K562 (cell line): Measurements from ENCODE around the gene CHN1. TPM values are rescaled to one million over a fixed set of nuclear protein-coding genes. Genes with fewer than 3 reads are reported as not detected.

Experiments used
- ARNT ChIP-seq, 2 experiments: fragments of 450-650 bp; IDR thresholded peaks; 2 replicates each; pipeline ENCODE4 v1.6.1; 2016; ENCODE audit warnings: mild to moderate bottlenecking in 1 of 2
- BHLHE40 ChIP-seq: IDR thresholded peaks from 2 replicates; pipeline ENCODE4 v1.6.1; 2011; ENCODE audit warnings: low read length, improper control_type of control experiment
- CHD7 ChIP-seq: fragments of 200-600 bp; sonication (generic); IDR thresholded peaks from one replicate; pipeline ENCODE4 v1.6.1; 2012; ENCODE audit warnings: mild to moderate bottlenecking, low read depth, low read length, inconsistent platforms
- DIDO1 ChIP-seq: fragments of 450-650 bp; IDR thresholded peaks from 2 replicates; pipeline ENCODE4 v1.6.1; 2016; ENCODE audit warnings: low read depth, missing biosample characterization, missing genetic modification characterization
- FOSL1 ChIP-seq: fragments of 200-800 bp; sonication (Bioruptor generic); conservative IDR thresholded peaks from 2 replicates; pipeline ENCODE4 v1.6.1; 2016; ENCODE audit warnings: missing genetic modification characterization, missing compliant biosample characterization
- SMAD4 ChIP-seq: fragments of 250-450 bp; sonication (Bioruptor Pico); conservative IDR thresholded peaks from 2 replicates; pipeline ENCODE4 v1.8.0; 2021; ENCODE audit warnings: inconsistent platforms, mild to moderate bottlenecking, moderate library complexity
- ZNF12 ChIP-seq: sonication (generic); formaldehyde crosslinking; IDR thresholded peaks from 2 replicates; pipeline ENCODE4 v1.4.0; 2020; ENCODE audit warnings: mild to moderate bottlenecking, missing genetic modification reagents
- ZNF232 ChIP-seq: sonication (generic); formaldehyde crosslinking; IDR thresholded peaks from 2 replicates; pipeline ENCODE4 v1.8.0; 2022; ENCODE audit warnings: mild to moderate bottlenecking, missing genetic modification reagents
- polyA plus RNA-seq, 8 experiments: library from polyadenylated mRNA; depleted of rRNA in 4 of 8; stranded (reverse) in 5 of 8; unstranded in 3 of 8; fragments of >200 nt; fragmentation: Nextera tagmentation in 2 of 8; fragmentation: Illumina TruSeq in 1 of 8; extraction: Ambion mirVana in 2 of 8; extraction: Trizol in 1 of 8; gene quantifications; 2 replicates each; pipeline versions ENCODE4 v1.2.1 to v1.2.3, GENCODE V29; 2011 to 2014; ENCODE audit warnings: inconsistent platforms in 1 of 8, missing spikeins in 1 of 8
- total RNA-seq, 7 experiments: library from RNA; depleted of rRNA in 6 of 7; stranded (reverse); fragments of >200 nt in 6 of 7; fragmentation: Illumina TruSeq in 2 of 7; extraction: Trizol in 2 of 7; gene quantifications; 2 replicates each; pipeline versions ENCODE4 v1.2.1 to v1.2.3, GENCODE V29; 2011 to 2021; ENCODE audit warnings: low replicate concordance in 1 of 7

Gene CHN1
- total and polyA plus RNA-seq, 9 of the 15 experiments (the other 6 are each of a cell fraction or from before 2014, with no cell fraction given): 0.17 to 2.0 (median 0.87) TPM

DNA sequence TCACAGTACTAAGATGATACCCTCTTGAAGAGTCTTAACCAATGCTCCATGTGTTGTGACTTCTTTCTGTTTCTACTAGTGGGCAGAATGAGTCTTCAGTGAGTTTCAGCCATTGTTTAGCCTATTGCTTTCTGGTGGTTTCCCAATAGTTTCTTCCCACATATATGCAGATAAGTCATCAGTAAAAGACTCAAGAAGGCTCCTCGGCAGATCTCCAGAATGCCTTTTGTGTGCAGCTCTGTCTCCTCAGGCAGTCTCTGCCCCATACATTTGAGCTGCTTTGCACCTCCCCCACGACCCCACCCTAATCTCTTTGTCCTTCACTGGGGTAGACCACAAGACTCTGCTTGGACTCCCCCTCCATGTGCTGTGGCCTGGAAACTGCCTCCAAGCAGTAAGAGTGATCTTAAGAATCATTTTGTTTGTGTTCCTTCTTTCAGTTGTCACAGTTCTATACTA is 169.4 kb downstream of the CHN1 start (continued):
- TF ChIP-seq CHD7 (no peak), DIDO1 (tag) (no peak), SMAD4 (CRISPR knock-in tag) (no peak), FOSL1 (tag) (no peak), ARNT (IDR thresholded peaks at IDR 0.05) (no peak), ZNF232 (CRISPR knock-in tag) (no peak), BHLHE40 (no peak), ZNF12 (CRISPR knock-in tag) (no peak)
- TF ChIP-seq, all 486 proteins: peak for 0
